K562 (cell line): ENCODE data around the gene BAZ2A. TPM values are rescaled to one million over a fixed set of nuclear protein-coding genes. Genes with fewer than 3 reads are reported as not detected.

Experiments
- GTF2E2 ChIP-seq: fragments of 200-800 bp; sonication (Bioruptor generic); IDR thresholded peaks from 2 replicates; pipeline ENCODE4 v1.6.1; 2016; ENCODE audit warnings: missing genetic modification characterization, missing compliant biosample characterization
- IRF1 ChIP-seq: sonication (generic); formaldehyde crosslinking; IDR thresholded peaks from 2 replicates; pipeline ENCODE4 v1.8.0; 2022; ENCODE audit warnings: missing genetic modification reagents, mild to moderate bottlenecking, borderline replicate concordance
- KAT8 ChIP-seq: fragments of 450-650 bp; IDR thresholded peaks from 2 replicates; pipeline ENCODE4 v1.6.1; 2016; ENCODE audit warnings: low read depth, mild to moderate bottlenecking
- KHSRP ChIP-seq: fragments of 450-650 bp; IDR thresholded peaks from 2 replicates; pipeline ENCODE4 v1.6.1; 2017
- MYNN ChIP-seq, 2 experiments: sonication (generic); formaldehyde crosslinking in 1 of 2; IDR thresholded peaks; 2 replicates each; pipeline versions ENCODE4 v1.5.0 to v1.6.1; 2016 to 2020; ENCODE audit warnings: antibody characterized with exemption in 1 of 2, missing genetic modification reagents in 1 of 2
- PHB ChIP-seq: fragments of 250-450 bp; sonication (Bioruptor Pico); IDR thresholded peaks from 2 replicates; pipeline ENCODE4 v1.5.0; 2021
- POLR3A ChIP-seq: IDR thresholded peaks from 2 replicates; pipeline ENCODE4 v1.6.1; 2011; ENCODE audit warnings: borderline replicate concordance, mild to moderate bottlenecking, moderate library complexity; ENCODE audit not compliant: insufficient read length, insufficient read depth; ENCODE audit errors: extremely low read depth
- SAP30 ChIP-seq: fragments of 200-600 bp; sonication (generic); IDR thresholded peaks from 2 replicates; pipeline ENCODE4 v1.6.1; 2012; ENCODE audit warnings: borderline replicate concordance, low read depth, mild to moderate bottlenecking, moderate library complexity, low read length, control low read depth, inconsistent platforms; ENCODE audit not compliant: insufficient read depth, poor library complexity, severe bottlenecking
- SMARCE1 ChIP-seq: fragments of 450-650 bp; IDR thresholded peaks from 2 replicates; pipeline ENCODE4 v1.7.1; 2016; ENCODE audit warnings: mild to moderate bottlenecking
- STAT5A ChIP-seq: IDR thresholded peaks from 2 replicates; pipeline ENCODE4 v1.6.1; 2012; ENCODE audit warnings: low read length, inconsistent platforms, borderline replicate concordance
- TEAD1 ChIP-seq, 2 experiments: fragments of 450-650 bp in 1 of 2; sonication (generic) in 1 of 2; formaldehyde crosslinking; IDR thresholded peaks; 2 replicates each; pipeline versions ENCODE4 v1.4.0 to v1.8.0; 2020 to 2022; ENCODE audit warnings: mild to moderate bottlenecking in 2 of 2, missing genetic modification reagents in 1 of 2
- ZBTB11 ChIP-seq, 3 experiments: fragments of 200-800 bp in 1 of 3; fragments of 250-450 bp in 1 of 3; fragments of 450-650 bp in 1 of 3; sonication (Bioruptor Pico) in 1 of 3; sonication (Bioruptor generic) in 1 of 3; formaldehyde crosslinking in 1 of 3; IDR thresholded peaks; 2 replicates each; pipeline versions ENCODE4 v1.6.1 to v1.8.0; 2016 to 2022; ENCODE audit warnings: mild to moderate bottlenecking in 2 of 3, missing genetic modification characterization in 2 of 3, missing compliant biosample characterization in 1 of 3, moderate library complexity in 1 of 3
- polyA plus RNA-seq, 8 experiments: library from polyadenylated mRNA; depleted of rRNA in 4 of 8; stranded (reverse) in 5 of 8; unstranded in 3 of 8; fragments of >200 nt; fragmentation: Nextera tagmentation in 2 of 8; fragmentation: Illumina TruSeq in 1 of 8; extraction: Ambion mirVana in 2 of 8; extraction: Trizol in 1 of 8; gene quantifications; 2 replicates each; pipeline versions ENCODE4 v1.2.1 to v1.2.3, GENCODE V29; 2011 to 2014; ENCODE audit warnings: inconsistent platforms in 1 of 8, missing spikeins in 1 of 8
- total RNA-seq, 7 experiments: library from RNA; depleted of rRNA in 6 of 7; stranded (reverse); fragments of >200 nt in 6 of 7; fragmentation: Illumina TruSeq in 2 of 7; extraction: Trizol in 2 of 7; gene quantifications; 2 replicates each; pipeline versions ENCODE4 v1.2.1 to v1.2.3, GENCODE V29; 2011 to 2021; ENCODE audit warnings: low replicate concordance in 1 of 7
- TF ChIP-seq, protein P1 (sequence below): fragments of 450-650 bp; IDR thresholded peaks from 2 replicates; pipeline ENCODE4 v1.6.1; 2018; ENCODE audit not compliant: partially characterized antibody
- TF ChIP-seq, protein P2 (sequence below): sonication (generic); formaldehyde crosslinking; IDR thresholded peaks from 2 replicates; pipeline ENCODE4 v1.8.0; 2022; ENCODE audit warnings: mild to moderate bottlenecking, missing genetic modification reagents
- TF ChIP-seq, protein P3 (sequence below): fragments of 450-650 bp; formaldehyde crosslinking; IDR thresholded peaks from 2 replicates; pipeline ENCODE4 v1.4.0; 2020; ENCODE audit warnings: mild to moderate bottlenecking, moderate library complexity

Gene BAZ2A
- total and polyA plus RNA-seq, 9 of the 15 experiments (the other 6 are each of a cell fraction or from before 2014, with no cell fraction given), result 4.5 to 86.4 (median 26.2) TPM

DNA sequence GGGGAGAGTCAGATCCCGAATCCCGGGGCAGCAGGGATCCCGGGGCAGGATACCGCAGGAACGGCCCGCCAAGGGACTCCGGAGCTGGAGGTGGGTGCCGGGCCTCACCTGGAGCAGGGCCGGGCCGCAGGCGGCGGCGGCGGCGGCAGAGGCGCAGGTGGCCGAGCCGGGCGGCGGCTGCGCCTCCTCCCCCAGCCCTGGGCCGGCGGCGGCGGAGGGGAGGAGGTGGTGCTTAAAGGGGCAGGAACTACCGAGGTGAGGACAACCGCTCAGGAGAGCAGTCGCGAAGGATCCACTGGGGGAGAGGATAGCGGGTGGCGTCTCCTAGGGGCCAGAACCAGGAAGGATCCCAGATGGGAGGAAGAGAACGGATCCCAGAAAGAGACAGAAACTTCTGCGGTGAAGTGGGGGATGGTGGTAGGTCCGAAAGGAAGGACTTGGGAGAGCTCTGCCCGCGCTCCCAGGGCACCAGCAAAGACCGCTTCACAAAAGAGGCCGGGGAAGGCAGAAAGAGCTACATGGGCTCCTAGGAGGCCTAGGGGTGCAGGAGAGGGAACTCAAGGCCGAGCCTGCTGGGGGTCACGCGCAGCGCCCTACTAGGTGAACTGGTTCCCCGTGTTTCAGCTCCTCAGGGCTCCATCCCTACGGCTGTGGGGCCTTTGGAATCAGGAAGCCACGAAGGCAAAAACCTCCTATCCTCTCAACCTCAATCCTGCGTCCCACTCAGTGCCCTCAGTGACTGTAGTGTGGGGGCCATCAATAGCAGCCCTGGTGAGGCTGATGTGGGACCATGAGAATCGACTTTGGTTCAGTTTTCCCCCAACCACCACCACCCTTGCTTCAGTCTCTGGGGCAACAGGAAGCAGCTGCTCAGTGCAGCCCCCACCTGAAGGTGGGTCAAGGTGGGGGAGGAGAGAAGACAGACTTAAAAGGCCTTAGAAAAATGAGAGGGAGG is 5.0 kb upstream of the BAZ2A start (continued):
- TF ChIP-seq TEAD1 (CRISPR knock-in tag; IDR thresholded peaks at IDR 0.05), result peak in 1 of 2 experiments; percentile 4; a peak in 1 of 4 replicates
- TF ChIP-seq, protein P1, sequence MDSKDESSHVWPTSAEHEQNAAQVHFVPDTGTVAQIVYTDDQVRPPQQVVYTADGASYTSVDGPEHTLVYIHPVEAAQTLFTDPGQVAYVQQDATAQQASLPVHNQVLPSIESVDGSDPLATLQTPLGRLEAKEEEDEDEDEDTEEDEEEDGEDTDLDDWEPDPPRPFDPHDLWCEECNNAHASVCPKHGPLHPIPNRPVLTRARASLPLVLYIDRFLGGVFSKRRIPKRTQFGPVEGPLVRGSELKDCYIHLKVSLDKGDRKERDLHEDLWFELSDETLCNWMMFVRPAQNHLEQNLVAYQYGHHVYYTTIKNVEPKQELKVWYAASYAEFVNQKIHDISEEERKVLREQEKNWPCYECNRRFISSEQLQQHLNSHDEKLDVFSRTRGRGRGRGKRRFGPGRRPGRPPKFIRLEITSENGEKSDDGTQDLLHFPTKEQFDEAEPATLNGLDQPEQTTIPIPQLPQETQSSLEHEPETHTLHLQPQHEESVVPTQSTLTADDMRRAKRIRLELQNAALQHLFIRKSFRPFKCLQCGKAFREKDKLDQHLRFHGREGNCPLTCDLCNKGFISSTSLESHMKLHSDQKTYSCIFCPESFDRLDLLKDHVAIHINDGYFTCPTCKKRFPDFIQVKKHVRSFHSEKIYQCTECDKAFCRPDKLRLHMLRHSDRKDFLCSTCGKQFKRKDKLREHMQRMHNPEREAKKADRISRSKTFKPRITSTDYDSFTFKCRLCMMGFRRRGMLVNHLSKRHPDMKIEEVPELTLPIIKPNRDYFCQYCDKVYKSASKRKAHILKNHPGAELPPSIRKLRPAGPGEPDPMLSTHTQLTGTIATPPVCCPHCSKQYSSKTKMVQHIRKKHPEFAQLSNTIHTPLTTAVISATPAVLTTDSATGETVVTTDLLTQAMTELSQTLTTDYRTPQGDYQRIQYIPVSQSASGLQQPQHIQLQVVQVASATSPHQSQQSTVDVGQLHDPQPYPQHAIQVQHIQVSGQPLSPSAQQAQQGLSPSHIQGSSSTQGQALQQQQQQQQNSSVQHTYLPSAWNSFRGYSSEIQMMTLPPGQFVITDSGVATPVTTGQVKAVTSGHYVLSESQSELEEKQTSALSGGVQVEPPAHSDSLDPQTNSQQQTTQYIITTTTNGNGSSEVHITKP, result no peak
- TF ChIP-seq PHB, result no peak
- TF ChIP-seq ZBTB11 (CRISPR knock-in tag; IDR thresholded peaks at IDR 0.05), result no peak; a peak in 1 of 6 replicates
- TF ChIP-seq KAT8, result no peak
- no peak for TF ChIP-seq POLR3A
- no peak for TF ChIP-seq STAT5A
- TF ChIP-seq IRF1 (CRISPR knock-in tag), result no peak
- no peak for TF ChIP-seq GTF2E2 (tag)
- no peak for TF ChIP-seq MYNN (IDR thresholded peaks at IDR 0.05)
- TF ChIP-seq MYNN (CRISPR knock-in tag; IDR thresholded peaks at IDR 0.05), result no peak
- TF ChIP-seq, protein P2, sequence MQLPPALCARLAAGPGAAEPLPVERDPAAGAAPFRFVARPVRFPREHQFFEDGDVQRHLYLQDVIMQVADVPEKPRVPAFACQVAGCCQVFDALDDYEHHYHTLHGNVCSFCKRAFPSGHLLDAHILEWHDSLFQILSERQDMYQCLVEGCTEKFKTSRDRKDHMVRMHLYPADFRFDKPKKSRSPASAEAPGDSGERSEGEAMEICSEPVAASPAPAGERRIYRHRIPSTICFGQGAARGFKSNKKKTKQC, result no peak
- TF ChIP-seq, protein P3, sequence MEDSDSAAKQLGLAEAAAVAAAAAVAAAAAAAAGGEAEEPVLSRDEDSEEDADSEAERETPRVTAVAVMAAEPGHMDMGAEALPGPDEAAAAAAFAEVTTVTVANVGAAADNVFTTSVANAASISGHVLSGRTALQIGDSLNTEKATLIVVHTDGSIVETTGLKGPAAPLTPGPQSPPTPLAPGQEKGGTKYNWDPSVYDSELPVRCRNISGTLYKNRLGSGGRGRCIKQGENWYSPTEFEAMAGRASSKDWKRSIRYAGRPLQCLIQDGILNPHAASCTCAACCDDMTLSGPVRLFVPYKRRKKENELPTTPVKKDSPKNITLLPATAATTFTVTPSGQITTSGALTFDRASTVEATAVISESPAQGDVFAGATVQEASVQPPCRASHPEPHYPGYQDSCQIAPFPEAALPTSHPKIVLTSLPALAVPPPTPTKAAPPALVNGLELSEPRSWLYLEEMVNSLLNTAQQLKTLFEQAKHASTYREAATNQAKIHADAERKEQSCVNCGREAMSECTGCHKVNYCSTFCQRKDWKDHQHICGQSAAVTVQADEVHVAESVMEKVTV (CRISPR knock-in tag), result no peak
- TF ChIP-seq SAP30, result no peak
- TF ChIP-seq SMARCE1, result no peak
- TF ChIP-seq KHSRP, result no peak
